Posterior cingulate gyrus (tissue), 11 donors: Measurements from ENCODE around the gene CAPN3.
A peak's percentile ranks its signal among the peaks of the same experiment; 100 is the strongest.

Source experiments
- DNase-seq, 10 donors: peaks; one replicate each; pipeline versions ENCODE4 v3.0.0 to v3.0.0-alpha.2; 2020 to 2021; ENCODE audit warnings: mixed read lengths in 3 of 10
- intact Hi-C: fragments of 100-400 bp; cut with DNase I; formaldehyde crosslinking; loops from one replicate; pipeline ENCODE4 v1.15.1; 2023

Gene CAPN3

DNA sequence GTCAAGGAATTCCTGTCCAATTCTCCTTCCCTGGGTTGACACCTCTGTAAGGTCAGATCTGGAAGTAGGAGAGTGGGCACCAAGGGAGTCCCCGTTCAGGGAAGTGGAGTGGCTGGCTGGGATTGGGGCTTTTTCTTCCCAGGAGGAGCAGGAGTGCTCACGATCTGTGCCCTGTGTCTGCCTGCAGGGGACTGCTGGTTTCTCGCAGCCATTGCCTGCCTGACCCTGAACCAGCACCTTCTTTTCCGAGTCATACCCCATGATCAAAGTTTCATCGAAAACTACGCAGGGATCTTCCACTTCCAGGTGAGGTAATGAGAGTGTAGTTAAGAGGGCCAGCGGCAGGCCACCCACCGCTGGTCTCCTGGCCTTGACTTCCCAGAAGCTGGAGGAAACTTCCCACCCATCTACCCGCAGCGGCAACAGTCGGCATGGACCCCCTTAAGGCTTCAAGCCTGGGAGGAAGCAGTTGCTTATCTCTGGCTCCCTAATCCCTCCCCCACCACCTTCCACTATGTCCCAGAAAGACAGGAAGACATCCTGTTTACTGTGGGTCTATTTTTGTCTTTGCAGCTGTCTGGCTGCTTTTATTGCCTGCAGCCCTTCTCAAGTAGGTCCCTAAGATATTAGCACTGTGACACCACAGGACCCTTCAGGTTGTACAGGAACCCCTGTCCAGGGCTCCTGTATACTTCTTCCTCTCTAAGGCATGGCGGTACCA, 26.8 kb downstream of the CAPN3 start:
- intact Hi-C loops = no loop called here
- DNase-seq = no peak

GRCh38 chr15:42387603-42388002, 28.3 kb downstream of the CAPN3 start:
- intact Hi-C loops = no loop called here
- no peak for DNase-seq

GRCh38 chr15:42392309-42393024, 33.2 kb downstream of the CAPN3 start:
- intact Hi-C loops = no loop called here
- DNase-seq = no peak

GRCh38 chr15:42394106-42394505, 34.8 kb downstream of the CAPN3 start:
- DNase-seq = no peak

DNA sequence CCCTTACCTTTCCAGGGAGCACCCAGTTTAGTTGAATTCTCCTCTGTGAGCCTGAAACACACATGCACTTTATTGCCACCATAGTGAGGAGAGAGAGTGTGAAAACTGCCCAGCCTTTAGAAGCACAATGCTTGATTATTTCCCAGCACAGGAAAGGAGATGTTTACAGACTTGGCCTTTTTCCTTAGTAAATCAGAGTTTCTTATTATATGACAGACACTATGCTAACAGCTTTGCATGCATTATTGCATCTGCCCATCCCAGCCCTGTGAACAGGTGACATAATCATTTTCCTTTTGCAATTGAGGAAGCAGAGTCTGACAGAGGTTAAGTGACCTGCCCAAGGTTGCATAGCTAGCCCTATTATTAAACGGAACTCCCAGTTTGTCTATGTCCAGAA, 36.5 kb downstream of the CAPN3 start:
- intact Hi-C loops = no loop called here
- DNase-seq = no peak

More at GRCh38 chr15:42394106-42394505, 34.8 kb downstream of the CAPN3 start:
- intact Hi-C loops = no loop called here

DNA sequence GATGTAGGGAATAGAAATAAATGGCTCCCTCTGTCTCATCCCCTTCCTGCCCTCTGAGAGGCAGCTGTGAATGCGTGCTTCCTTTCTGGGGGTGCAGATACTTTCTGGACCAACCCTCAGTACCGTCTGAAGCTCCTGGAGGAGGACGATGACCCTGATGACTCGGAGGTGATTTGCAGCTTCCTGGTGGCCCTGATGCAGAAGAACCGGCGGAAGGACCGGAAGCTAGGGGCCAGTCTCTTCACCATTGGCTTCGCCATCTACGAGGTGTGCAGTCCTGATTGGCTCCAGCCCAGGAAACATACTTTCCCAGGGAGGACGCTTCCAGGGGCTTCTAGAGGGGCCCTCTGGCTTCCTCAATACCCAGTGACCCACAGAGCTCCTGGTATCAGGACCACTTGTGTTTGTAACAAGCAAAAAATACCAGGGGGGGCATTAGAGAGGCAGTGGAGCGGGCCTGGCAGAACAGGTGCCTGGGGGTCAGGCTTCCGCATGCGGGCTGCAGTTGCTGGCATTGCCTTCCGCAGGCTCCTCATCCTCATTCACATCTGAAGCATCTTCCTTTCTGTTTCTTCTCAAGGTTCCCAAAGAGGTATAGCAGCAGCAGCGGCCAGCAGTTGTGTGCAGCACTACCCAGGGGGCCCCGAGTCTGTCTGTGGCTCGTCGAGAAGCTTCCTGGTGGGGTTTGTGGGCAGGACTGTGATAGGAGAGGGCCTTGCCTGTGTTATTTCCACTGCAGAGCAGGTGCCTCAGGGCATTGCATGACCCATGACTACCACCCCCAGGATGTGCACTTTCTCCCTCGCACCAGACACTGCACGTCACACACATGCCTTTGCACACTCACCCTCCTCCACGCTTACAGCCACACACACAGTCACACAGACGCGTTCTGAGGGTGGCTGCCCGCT, 42.5 kb downstream of the CAPN3 start:
- intact Hi-C loops = loop anchor here (10.0 kb wide), 1 partner anchor 63 kb away; no protein-coding TSS in a partner anchor
- DNase-seq = no peak

- intact Hi-C loops = loop anchor here (10.0 kb wide), 1 partner anchor 62 kb away; no protein-coding TSS in a partner anchor
- no peak for DNase-seq
Observed at GRCh38 chr15:42402455-42403205, 43.3 kb downstream of the CAPN3 start.

- intact Hi-C loops = loop anchor here (10.0 kb wide), 1 partner anchor 61 kb away; no protein-coding TSS in a partner anchor
- DNase-seq = peak in 1 of 10 donors; percentile 65
Observed at GRCh38 chr15:42403389-42403788, 44.1 kb downstream of the CAPN3 start.

DNA sequence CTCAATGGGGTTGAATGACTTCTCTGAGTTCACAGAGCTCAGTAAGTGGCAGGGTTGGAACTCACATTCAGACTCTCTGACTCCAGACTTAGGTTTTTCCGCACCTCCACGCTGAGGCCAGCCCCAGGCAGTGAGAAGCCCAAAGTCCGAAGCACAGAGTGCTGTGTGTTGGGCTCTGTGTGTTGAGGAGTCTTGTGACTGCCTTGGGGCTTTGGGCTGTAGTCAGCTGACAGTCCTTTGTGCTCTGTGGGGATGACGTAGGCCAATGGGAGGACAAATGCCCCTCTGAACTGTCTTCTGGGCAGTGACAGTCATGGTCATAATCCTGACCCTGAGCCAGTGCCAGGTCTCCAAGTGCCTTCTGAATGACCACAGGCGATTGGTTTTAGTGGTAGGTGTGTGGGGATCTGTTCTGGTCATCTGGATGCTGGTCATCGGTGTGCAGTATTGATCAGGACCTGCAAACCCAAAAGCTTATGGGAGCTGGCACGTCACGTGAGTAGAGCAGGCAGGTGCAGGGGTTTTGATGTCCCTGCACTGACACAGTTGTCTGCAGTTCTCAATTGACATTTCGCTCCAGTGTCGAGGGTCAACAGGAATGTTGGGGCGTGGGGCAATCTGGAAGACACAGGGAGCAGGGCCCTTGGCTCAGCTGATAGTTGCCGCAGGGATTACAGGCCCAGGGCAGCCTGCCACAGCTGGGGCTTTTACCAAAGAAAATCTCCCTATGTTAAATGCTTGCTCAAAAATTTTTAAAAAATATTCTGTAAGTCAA, 45.3 kb downstream of the CAPN3 start:
- intact Hi-C loops = loop anchor here (10.0 kb wide), 1 partner anchor 60 kb away; no protein-coding TSS in a partner anchor
- peak; percentile 53 to 97 (median 82) for DNase-seq

DNA sequence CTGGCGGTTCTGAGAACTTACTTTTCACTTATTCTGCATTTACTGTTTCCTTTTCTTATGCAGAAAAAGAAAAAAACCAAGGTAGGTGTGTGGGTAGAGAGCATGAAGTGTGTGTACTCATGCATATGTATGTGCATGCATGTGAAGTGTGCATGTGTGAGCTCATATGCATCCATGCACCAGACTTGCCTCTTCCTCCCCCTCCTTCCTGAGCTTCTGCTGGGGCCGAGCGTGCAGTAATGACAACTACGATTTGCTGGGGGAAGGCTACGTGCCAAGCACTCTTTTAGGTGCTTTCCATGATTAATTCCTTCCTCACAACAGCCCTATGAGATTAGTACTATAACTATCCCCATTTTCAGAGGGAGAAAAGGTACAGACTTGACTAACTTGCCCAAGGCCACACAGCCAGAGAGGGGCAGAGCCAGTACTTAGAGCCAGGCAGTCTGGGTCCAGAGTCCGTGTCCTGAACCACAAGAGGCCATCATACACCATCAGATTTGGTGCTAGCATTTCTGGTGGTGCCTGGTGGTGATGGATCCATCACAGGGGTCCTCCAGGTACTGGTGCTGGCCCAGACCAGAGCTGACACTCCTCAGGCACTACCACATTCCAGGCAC, 46.7 kb downstream of the CAPN3 start:
- no peak for DNase-seq
- intact Hi-C loops = loop anchor here (10.0 kb wide), 1 partner anchor 59 kb away; no protein-coding TSS in a partner anchor

DNA sequence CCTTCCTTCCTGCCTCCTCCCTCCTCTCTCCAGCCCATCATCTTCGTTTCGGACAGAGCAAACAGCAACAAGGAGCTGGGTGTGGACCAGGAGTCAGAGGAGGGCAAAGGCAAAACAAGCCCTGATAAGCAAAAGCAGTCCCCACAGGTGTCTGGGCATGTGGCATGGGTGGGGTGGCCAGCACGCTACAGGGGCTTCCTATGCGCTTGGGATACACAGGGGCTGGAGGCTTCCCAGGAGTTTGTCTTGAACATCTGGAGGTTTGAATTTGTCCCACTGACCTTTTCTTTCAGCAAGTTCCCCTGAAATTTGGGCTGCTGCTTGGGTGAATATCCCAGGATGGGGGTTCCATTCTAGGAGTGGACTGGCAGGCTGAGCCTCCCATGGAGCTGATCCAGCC, 48.9 kb downstream of the CAPN3 start:
- intact Hi-C loops = loop anchor here (10.0 kb wide), 1 partner anchor 57 kb away; no protein-coding TSS in a partner anchor
- DNase-seq = peak in 1 of 10 donors; percentile 69

DNA sequence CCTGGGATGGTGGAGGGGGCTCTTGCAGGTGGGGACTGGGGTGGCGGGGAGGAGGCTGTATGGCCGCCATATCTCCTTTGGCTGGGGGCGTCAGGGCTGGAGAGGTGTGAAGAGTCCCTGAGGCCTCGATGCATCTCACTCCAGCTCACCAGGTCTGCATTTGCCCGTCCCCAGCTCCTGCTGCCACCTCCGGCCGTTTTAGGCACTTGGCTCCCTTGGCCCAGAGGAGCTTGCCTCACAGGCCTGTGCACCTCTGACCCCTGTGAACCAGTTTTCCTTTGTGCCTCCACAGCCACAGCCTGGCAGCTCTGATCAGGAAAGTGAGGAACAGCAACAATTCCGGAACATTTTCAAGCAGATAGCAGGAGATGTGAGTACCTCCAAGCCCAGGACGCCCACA, 49.7 kb downstream of the CAPN3 start:
- intact Hi-C loops = loop anchor here (10.0 kb wide), 1 partner anchor 56 kb away; no protein-coding TSS in a partner anchor
- peak in 1 of 10 donors; percentile 30 for DNase-seq

DNA sequence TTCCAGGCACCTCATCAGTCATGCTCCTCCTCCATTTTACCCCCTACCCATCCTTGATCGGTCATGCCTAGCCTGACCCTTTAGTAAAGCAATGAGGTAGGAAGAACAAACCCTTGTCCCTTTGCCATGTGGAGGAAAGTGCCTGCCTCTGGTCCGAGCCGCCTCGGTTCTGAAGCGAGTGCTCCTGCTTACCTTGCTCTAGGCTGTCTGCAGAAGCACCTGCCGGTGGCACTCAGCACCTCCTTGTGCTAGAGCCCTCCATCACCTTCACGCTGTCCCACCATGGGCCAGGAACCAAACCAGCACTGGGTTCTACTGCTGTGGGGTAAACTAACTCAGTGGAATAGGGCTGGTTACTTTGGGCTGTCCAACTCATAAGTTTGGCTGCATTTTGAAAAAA, 52.6 kb downstream of the CAPN3 start:
- DNase-seq = peak in 1 of 10 donors; percentile 61
- intact Hi-C loops = no loop called here

DNA sequence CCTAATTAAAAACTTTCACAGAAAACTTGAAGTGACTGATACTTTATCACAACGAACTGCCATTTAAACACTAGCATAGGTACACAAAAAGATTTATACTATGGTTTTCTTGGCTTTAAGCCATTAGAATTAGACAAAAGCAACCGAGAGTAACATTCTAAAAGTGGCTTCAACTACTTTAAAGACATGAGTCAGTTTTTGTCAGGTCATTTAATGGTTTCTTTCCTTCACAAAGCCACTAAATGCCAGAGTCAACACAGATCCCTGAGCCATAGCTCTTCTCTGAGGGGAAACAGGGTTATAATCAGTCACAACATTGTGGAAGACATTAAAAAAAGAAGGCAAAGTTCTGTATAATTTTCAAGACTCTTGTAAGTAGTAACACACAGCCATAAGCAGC, 54.6 kb downstream of the CAPN3 start:
- DNase-seq = no peak

GRCh38 chr15:42419369-42419768, 60.1 kb downstream of the CAPN3 start:
- DNase-seq = peak in 1 of 10 donors; percentile 63
- intact Hi-C loops = no loop called here

More for the DNA sequence above, 54.6 kb downstream of the CAPN3 start:
- intact Hi-C loops = no loop called here

DNA sequence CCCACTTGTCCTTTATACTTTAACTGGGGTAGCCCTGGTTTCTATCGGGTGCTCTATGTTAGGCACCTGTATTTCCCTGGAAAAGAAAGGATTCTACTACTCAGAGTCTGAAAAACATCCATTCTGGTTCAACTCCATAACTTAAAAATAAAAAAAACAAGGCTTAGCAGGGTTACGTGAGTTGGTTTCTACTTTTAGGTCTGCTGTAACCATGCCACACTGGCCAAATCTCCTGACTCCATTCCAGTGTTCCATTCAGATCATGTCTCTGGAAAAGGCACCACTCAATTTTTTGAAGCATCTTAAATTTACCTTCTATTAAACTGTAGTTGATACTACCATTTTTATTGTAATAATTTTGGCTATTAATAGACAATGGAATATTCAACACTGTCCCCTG, 62.1 kb downstream of the CAPN3 start:
- no peak for DNase-seq
- intact Hi-C loops = no loop called here

DNA sequence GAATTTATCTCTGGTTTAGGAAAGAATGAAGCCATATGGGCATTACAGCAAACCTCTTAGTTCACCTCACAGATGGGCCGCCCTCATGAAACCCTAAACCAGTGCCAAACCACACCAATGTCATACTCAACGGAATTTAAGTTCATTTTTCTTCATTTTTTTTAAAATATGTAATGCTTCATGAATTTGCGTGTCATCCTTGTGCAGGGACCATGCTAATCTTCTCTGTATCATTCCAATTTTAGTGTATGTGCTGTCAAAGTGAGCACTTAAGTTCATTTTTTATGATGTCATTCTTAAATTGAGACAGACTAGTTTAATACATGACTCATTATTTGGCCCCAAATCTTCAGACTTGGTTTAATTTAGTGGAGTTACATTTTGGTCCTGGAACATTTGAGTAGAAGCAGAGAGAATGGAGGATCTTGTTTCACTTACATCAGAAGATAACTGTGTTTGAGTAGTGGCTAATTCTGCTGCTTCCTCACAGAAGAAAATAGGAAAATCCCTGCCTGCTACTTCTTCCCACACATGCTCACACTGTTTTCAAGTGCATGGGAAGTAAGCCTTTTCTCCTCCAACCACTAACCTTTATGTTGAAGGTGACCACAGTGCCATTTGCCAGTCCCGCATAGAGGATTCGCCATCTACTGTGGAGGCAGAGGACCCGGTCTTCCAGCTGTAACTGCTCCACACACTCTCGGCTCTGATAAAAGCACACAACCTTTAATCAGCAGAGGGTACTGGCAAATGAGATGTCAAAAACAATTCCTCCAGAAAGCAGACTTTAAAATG, 68.3 kb downstream of the CAPN3 start:
- intact Hi-C loops = no loop called here
- no peak for DNase-seq
